HG03039 (cell line): ENCODE results near the gene EIF4G3.
"Not testable (repeated sequence)": the region's sequence is repeated elsewhere in the genome, so short reads cannot be mapped to it uniquely, and the experiment has no call there.

Experiments
- ATAC-seq: cut with Tn5 transposase; IDR thresholded peaks from one replicate; pipeline ENCODE4 v1.9.1; 2021; ENCODE audit warnings: mild to moderate bottlenecking, moderate library complexity; ENCODE audit not compliant: unreplicated experiment

The EIF4G3 gene

DNA sequence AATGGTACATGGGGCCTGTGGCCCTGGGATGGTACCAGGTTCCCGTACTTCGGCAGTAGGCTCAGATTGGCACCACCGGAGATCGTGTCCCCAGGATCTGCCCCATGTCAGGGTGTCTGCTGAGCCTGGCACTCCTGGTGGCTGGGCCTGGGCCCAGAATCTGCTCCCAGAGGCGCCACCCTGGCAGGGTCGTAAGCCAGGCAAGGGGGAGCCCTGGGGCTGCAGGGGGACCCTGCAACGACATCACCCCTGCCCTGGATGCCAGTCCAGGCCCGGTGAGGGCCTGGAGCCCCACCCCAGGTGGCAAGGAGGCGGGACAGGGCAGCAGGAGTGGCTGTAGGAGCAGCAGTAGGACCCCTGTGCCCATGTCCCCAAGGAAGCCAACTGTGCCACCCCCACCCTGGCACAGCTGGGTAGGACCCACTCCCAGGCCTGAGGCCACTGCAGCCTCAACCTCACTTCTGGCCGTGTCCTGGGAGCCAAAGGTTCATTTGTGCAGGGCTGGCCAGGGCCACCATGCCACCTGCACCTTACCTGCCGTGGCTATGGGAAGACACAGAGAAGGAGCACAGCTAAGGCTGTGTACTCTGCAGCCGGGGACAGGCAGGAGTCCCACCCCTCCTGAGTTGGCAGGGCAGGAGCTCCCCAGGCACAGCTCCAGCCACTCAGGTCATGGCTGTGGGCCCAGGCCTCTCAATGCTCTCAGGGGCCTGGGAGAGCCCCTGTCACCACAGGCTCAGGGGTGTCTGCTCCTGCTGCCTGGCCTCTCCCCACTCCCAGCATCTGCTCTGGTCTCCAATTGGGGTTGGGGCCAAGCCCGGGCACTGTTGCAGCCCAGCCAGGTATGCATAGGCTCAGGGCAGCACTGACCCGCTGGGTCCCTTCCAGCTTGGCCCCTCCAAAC is 141.7 kb downstream of the EIF4G3 start:
- ATAC-seq = no peak

DNA sequence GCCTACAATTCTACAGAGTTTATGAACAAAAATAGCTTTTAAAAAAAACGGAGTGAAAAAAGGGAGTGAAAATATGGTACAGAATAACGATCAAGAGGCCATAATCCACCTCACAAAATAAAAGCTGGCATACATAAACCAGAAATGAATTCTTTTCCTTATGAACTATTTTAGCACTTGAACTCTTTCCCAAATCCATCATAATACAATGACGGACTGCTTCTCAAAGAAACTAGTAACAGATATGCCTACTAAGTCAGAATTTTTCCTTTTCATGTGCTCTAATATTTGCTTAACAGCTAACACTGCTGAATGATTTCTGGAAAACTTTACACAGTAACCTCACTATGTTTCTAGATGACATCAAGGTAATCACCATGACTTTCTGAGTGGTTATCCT is 144.0 kb downstream of the EIF4G3 start:
- no peak for ATAC-seq

DNA sequence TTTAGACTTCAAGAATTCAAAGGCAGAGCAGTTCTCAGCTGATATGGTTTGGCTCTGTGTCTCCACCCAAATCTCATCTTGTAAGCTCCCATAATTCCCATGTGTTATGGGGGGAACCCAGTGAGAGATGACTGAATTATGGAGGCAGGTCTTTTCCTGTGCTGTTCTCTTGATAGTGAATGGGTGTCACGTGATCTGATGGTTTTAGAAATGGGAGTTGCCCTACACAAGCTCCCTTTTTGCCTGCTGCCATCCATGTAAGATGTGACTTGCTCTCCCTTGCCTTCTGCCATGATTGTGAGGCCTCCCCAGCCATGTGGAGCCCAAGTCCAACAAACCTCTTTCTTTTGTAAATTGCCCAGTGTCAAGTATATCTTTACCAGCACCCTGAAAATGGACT is 146.5 kb downstream of the EIF4G3 start:
- ATAC-seq = no peak

DNA sequence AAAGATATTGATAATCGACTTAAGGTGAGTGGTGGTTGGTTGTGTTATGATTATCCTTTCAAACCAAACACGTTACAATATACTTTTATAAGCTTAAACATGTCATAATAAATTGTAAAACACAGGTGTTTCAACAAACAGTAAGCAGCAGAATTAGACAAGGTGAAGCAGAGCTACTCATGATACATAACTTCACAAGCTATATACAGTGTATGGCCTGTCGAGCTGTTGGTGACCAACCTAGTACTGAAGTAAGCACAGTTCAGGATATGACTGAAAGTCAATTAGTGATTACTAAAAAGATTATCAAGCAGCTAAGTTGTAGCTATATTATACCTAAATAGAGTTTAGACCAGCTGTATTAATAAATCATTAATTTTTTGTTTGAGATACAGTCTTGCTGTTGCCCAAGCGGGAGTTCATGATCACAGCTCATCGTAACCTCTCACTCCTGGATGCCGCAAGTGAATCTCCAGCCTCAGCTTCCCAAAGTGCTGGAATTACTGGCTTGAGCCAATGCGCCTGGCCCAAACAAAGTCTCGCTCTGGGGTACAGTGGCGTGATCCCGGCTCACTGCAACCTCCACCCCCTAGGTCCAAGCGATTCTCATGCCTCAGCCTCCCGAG is 148.1 kb downstream of the EIF4G3 start:
- no peak for ATAC-seq

DNA sequence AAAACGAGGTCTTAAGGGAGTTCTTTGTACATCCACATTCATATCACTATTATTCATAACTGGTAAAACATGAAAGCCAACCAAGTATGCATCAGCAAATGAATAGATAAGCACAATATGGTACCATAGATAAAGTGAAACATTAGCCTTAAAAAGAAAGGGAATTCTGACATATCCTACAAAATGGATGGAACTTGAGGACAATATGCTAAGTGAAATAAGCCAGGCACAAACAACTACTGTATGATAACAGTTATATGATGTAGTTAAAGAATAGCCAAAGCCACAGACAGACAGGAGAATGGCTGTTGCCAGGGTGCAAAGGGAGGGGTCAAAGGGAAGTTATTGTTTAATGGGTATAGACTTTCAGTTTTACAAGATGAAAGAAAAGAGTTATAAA is 148.9 kb downstream of the EIF4G3 start:
- ATAC-seq = no peak

DNA sequence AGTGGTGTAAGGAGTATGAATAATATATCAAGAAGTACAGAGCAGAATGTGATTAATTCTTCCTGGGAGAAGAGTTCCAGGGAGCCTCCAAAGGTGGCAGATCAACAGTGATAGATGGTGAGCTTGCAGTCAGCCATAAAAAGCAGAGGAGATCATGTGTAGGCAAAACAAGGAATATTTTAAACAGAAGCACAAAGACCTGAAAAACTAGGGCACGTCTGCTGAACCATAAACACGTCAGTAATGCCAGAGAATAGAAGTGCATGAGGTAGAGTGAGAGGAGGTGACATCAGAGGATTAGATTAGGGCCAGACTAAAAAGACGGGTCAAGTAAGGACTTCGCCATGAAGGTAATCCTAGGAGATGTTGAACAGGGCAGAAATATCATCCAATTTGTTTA is 151.8 kb downstream of the EIF4G3 start:
- ATAC-seq = no peak

DNA sequence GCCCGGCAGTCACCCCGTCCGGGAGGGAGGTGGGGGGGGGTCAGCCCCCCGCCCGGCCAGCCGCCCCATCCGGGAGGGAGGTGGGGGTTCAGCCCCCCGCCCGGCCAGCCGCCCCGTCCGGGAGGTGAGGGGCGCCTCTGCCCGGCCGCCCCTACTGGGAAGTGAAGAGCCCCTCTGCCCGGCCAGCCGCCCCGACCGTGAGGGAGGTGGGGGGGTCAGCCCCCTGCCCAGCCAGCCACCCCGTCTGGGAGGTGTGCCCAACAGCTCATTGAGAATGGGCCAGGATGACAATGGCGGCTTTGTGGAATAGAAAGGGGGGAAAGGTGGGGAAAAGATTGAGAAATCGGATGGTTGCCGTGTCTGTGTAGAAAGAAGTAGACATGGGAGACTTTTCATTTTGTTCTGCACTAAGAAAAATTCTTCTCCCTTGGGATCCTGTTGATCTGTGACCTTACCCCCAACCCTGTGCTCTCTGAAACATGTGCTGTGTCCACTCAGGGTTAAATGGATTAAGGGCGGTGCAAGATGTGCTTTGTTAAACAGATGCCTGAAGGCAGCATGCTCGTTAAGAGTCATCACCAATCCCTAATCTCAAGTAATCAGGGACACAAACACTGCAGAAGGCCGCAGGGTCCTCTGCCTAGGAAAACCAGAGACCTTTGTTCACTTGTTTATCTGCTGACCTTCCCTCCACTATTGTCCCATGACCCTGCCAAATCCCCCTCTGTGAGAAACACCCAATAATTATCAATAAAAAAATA is 152.4 kb downstream of the EIF4G3 start:
- ATAC-seq = not testable (repeated sequence)

DNA sequence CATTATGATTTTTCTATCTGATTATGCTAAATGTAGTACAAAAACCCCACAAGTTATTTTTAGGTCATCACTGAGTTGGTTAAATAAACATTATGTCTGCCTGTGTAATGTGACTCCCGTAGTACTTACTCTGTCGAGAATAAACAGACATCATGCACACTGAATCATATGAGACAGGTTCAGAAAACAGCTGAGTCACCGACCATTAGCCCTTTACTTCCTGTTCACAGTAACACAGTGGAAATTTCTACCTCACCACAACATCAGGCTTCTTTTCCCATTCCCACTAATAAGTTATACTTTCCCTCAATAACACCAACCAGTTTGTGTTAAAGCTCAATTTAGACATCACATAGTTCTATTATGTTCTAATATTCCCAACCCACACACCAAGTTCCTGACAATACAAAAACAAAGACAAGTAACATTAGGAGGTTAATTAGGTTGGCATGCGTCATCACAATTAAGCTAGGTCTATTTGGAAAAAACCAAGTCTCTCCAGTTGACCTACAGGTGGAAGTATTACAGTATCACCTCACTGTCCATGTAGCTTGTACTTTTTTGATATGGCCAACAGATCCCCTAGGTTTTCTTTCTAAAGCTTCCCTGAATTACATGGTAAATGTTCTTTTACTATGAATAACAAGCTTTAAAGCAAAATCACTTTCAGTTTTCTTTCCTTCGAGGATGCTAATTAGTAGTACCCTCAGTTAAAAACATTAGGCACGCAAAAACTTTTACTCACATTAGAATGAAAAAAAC is 154.2 kb downstream of the EIF4G3 start:
- ATAC-seq = peak; percentile 84

DNA sequence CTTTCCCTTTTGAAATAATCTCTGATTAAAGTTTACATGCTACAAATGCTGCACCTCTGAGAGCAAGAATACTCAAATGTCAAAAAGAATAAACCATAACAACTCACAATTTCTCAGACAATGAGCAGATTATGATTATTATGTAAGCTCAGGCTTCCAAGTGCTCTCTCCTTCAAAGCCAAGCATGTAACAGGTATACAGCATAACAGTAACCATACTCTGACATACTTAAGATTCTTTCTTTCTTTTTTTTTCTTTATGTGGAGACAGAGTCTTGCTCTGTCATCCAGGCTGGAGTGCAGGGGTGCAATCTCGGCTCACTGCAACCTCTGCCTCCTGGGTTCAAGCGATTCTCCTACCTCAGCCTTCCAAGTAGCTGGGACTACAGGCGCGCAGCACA is 155.4 kb downstream of the EIF4G3 start:
- no peak for ATAC-seq

DNA sequence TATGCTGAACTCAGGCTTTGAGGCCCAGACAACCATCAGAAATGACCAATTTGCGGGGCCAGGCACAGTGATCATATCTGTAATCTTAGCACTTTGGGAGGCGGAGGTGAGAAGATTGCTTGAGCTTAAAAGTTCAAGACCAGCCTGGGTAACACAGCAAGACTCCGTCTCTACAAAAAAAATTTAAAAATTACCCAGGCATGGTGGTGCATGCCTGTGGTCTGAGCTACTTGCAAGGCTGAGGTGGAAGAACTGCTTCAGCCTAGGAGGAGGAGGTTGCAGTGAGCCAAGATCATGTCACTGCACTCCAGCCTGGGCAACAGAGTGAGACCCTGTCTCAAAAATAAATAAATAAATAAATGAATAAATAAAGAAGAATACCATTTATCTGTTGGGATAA is 156.5 kb downstream of the EIF4G3 start:
- no peak for ATAC-seq

DNA sequence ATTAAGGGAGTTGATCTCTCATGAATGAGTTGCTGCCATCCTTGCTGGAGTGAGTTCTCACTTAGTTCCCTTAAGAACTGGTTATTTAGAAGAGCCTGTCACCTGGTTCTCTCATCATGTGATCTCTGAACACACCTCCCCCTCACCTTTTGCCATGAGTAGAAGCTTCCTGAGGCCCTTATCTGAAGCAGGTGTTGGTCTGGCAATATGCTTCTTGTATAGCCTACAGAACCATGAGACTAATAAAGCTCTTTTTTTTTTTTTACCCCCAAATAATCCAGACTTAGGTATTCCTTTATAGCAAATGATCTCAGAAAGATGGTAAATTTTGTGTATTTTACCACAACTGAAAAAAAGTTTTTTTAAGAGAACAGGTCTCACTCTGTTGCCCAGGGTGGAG is 158.0 kb downstream of the EIF4G3 start:
- no peak for ATAC-seq

DNA sequence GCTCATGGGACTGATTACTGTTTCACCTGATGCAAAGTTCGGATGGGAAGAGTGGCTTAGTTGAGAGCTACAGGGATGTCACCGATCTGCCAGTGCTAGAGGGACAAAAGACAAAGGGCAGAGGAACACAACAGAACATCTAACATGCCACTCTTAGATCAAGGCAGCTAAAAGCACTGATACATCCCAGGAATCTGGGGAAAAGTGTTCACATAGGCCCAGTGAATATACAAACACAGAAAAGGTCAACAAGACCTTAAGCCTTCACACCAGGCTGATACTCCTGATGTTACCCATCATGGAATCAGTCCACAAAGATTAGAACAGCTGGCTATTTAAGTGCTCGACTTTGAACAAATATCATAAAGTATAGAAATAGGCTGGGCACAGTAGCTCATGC is 163.2 kb downstream of the EIF4G3 start:
- no peak for ATAC-seq

DNA sequence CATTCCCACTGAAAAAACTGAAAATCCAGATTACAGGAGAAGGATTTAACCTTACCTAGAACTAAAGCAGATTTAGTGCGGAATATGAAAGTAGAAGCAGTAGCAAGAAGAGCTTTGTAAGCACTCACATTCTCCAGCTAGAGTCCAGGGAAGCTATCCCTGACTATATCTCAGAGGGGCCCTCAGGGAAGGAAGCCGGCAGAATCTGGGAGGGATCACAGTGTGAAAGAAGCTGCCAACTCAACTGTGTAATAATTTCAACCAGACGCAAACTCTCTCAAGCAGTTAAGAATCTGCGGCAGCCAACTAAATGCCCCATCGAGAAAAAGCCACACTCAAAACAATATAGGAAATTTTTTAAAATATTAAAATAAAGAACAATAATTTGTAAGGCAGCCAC is 163.8 kb downstream of the EIF4G3 start:
- ATAC-seq = no peak

DNA sequence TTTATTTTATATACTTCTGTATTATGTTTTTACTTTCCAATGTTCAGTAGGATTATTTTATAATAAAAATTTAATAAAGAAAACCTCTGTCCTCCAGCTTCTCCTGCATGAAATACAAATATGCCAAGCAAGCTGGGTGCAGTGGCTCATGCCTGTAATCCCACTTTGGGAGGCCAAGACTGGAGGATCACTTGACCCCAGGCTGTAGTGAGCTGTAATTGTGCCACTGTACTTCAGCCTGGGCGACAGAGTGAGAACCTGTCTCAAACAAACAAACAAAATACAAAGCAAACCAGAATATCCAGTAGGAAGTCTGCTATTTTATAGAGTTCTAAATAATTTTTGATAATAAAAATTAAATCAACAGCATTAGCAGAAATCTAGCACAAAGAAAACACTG is 168.8 kb downstream of the EIF4G3 start:
- ATAC-seq = no peak

DNA sequence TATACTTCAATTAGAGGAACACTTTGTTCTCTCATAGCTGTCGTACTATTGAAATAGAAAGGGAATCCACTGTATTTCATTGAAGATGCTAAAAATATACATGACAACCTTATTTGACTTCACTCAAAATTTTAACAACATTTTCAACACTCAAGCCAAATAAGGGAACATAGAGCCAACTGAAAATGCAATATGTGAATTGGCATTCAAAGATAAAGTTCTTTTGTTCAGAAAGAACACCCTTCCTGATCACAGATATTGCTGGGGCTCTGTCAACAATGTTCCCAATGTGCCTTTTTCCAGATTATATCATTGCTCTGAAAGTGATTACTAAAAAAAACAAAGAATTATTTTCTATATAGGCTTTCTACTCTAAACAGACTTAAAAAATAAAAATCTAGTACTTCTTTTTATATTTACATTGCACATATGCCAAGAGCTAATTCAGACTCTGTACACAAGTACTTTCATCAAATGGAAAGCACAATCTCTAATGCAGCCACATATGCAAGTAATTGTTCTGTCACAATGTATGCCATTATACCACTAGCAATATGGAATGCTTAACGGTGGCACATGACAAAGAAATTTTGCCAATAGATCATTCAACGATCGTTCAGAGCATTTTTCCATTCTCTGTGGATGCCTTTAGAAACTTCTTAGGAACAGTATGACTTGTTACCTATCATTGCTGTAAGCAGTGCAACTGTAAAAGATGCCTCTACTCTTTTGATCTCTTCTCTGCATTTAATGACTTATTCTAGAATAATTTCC is 171.0 kb downstream of the EIF4G3 start:
- ATAC-seq = no peak

DNA sequence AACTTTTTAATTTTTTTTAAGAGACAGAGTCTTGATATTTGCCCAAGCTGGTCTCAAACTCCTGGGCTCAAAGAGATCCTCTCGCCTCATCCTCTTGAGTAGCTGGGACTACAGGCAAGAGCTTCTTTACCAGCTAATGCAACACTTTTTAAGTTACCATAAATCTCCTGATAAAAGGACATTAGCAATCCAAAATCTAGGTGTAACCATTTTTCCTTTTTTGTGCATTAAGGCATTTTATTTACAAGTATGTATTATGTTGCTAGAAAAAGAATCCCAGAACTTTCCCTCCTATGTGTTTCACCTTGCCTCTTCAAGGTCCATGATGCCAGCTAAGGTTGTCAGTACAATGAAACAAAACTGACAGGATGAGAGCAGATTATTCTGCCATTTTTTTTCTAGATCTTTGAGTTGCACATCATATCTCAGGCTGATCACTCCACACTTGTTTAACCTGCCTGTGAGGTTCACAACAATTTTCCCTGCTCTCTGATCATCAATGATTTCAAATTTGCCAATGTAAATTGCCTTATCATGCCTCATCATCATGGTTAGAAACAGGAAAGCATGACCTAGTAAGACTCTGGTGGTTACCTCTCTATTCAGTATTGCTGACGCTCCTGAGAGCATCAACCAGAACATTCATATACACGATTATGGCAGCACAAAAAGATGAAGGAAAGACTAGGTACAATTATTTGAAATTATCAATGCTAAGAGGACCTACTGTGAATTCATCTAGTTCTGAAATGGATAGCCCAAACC is 173.2 kb downstream of the EIF4G3 start:
- no peak for ATAC-seq

DNA sequence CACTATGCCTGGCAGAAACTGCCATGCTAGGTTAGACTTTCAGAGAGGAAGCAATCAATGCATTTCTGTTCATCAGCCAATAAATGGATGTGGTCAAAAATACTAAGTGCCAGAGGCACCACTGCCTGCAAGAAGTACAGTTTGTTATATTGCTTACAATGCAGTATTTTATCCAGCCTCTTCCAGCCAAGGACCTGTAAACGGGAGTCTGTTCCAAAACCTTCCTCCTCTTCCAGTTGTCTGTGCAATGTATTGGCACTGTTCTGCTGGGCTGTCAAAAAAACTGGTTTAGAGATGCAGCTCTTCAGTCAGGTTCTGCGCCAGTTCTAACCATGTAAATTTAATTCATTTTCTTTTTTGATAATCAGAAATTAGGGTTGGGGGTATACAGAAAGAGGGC is 175.7 kb downstream of the EIF4G3 start:
- ATAC-seq = no peak

DNA sequence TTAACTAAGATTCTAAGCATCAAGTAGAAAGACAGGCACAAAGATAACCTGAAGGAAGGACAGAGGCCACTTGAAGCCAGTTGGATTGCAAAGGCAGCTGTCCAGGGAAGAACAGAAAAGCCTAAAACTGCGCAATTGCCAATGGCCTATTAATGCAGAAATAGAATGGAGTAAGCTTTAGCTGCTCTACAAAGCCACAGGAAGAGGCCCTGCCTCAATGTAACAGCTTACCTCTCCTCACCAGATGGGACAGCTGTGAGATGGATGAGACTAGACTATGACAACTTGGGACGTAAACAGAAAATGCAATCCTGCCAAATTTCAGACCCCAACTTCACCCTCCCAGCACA is 176.5 kb downstream of the EIF4G3 start:
- no peak for ATAC-seq

DNA sequence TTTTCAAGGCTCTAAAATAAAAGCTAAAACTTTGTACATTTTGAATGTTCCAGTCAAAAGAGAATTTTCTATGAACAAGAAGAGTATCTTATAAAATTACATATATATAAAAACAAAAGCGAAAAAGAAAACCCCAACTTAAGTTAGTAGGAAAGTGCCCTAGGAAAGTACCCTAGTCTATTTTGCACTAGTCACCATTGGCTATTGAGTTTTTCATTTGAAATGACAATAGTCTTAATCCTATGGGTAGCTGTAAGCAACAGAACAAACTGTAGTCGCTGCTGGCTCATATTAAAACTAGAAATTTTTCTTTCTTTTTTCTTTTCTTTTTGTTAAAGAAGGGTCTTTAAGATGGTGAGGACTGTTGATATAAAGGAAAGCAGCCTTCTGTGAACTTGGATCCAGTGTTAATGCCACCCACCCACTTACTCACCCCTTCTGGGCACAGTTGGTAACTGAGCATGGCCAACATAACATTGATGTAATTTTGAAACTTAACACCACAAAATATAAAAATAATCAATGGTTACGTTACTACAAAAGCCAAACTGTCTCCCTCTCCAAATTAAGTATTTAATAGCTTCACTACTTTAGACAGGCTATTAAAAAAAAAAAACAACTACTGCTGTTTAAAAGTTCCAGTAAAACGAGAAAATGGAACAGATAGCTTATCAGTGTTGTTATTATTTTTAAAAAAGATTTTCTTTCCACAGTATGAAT is 177.0 kb downstream of the EIF4G3 start:
- no peak for ATAC-seq
